ENCODE data around the gene GPR137B.

The GPR137B gene

DNA sequence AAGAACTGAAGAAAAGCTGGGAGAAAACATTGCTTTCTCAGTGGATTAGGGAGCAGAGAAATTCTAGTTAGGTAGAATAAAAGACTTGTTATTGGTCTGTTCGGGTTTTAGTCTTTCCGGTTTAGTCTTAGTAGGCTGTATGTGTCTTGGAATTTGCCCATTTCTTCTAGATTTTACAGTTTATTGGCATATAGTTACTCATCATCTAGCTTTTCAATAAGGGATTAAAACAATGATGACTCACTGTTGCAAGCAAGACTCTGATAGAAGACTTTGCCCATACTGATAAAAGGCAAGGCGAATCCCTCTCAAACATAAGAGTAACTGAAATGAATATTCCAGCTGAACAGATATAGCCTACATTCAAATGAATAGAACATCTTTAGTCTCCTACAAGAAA, 62.3 kb downstream of the GPR137B start:
- no peak for DNase-seq

DNA sequence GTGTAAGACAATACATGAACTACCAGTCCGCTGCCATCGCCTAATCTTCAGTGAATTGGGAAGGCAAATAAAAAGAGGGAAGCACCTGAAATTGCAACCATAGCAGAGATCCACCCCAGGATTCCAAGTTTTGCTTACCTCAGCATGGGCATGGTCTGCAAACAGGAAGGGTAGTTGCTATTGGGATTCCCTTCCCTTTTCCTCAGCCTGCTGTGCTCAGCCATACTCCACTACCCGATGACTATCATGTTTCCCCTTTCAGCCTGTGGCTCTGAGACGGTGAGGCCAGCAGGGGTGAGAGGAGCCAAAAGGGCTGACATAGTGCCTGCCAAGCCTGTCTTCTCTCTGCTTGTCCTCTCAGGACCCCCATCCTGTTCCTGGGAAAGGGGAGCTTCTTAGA, 64.2 kb downstream of the GPR137B start:
- DNase-seq = no peak

DNA sequence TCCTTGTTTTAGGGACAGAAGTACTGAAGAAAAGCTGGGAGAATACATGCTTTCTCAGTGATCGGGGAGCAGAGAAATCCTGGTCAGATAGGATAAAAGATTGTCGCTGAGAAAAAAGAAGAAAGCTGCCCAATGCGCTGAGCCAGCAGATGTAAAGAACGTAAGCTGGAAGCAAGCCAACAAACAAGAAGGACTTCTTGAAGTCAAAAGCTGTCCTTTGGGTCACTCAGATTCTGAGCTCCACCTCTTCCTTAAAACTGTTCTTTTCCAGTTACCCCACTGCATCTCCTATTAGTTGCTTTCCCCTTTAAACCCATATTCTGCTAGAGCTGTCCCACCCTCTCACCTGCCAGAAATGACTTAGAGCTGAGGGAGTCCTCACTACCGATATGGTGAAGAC, 64.8 kb downstream of the GPR137B start:
- DNase-seq = no peak

DNA sequence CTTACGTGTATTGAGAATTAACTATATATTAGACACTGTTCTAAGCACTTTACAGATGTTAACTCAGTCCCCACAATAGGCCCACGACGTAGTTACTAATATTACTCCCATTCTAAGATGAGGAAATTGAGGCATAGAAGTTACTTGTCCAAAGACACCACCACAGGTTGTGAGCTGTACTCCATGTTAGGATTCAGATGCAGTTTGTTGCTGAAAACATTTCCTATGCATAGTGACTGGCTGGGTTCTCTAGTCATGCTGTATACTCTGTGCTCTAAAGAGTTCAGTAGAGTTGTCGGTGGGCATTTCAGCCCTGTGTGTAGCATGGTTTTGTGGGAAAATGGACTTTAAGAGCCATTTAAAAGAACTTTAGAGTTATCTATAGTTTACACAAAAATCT, 65.2 kb downstream of the GPR137B start:
- no peak for DNase-seq

DNA sequence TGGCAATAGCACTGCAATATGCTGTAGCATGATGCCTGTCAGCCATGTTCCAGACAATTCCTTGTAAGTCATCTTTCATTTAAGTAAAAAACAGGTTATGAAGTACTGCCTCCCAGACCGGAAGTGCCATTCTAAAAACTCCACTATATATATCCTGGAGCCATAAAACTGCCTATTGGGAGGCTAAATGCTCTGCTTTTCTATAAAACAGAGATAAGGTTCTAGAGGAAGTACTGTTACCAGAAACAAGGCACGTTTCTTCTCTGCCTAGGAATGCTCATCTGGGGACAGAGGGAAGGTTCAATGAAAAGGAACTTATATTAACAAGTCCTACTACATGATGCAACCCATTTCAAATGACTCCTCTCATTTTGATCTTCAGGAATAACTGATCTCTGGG, 66.8 kb downstream of the GPR137B start:
- DNase-seq = no peak

DNA sequence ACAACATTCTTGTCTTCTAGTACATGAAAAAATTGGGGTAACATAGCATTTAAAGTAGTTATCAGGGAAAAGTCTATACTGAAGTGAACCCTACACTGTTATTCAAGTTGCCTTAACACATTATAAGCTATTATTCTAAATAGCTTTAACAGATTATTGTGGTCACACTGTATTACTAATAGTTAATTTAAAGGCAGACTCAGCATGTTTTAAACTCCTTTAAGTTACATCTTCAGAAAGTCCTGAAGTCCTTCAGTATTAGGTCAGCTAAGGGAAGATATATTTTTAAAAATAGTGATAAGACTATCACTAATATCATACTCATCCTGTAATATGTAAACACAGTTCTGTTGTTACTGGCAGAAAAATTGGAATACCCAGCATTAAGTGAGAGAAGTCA, 67.4 kb downstream of the GPR137B start:
- no peak for DNase-seq

DNA sequence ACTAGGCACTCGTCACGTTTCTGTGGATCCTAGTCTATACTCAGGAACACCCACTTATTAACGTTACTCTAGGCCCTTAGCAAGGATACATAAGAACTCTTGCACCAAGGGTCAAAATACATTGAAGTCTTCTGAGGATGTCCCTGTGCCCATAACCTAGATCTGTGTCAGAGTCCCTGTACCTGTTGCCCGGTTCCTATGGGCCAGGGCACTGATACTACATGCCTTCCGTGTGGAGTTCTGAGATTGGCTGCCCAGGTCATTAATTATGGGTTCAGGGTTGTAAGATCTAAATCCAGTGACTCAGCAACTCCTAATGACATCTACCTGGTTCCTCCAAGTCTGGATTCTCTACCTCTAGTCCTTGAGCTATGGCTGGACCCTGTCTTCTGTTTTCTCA, 69.5 kb downstream of the GPR137B start:
- no peak for DNase-seq

DNA sequence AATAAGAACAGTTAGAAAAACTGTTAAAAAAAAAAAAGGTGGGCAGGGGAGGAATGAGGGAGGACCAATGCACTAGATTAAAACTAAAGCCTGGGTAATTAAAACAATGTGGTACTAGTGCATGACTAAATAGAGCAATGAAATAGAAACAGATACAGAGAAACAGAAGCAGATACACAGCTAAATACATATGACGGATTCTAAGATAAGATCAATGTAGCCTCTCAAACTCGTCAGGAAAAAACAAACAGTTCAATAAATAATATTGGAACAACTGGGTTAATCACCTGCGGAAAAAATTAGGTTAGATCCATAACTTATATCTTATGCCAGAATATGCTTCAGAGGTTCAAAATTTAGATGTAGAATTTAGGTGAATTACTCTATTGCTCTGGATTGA, 71.2 kb downstream of the GPR137B start:
- DNase-seq = no peak

DNA sequence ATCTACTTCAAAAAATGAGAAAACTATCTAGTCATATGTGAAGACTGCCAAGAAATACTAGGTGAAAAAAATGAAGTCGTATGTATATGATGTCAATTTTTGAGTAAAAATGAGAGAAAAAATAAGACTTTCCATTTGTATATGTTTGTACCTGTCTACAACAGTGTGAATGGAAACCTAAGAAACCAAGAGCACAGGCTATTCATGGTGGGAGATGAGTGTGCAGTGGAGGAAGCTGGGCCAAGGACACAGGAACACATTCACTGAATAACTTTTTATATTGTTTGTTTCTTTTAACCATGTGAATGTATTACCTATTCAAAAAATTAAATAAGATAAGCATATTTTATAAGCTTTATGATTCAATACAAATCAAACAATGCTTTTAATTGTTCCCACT, 72.4 kb downstream of the GPR137B start:
- DNase-seq = no peak

DNA sequence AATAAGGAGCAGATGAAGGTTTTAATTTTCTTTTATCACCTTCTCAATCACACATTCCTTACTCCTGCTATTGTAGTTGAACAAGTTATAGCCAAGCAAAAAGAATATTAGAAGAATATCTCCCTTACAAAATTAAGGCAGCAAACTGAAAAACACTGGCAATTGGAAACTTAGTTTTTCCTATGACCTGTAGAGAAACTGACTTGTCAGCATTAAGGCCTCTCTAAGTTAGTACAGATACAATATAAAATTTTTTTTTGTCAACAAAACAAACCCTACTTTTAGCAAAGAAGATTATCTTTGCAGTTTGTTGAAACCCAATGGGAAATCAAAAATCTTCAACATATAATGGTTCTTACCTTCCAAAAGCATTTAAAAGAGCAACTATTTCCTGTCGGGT, 78.1 kb downstream of the GPR137B start:
- DNase-seq = no peak

DNA sequence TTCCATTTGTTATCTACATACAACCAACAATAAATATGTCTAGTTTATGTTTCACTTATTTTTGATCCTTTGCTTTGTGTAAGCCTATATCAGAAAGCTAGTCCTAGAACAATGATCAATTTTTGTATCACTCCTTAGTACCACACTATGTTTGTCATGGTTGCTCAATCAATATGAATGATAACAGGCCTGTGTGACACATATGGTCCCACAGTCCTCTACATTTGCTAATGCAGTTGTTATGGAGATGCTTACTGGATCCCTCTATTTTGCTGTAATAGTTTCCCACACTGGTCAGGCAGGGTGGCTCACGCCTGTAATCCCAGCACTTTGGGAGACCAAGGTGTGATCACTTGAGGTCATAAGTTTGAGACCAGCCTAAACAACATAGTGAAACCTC, 80.3 kb downstream of the GPR137B start:
- no peak for DNase-seq

DNA sequence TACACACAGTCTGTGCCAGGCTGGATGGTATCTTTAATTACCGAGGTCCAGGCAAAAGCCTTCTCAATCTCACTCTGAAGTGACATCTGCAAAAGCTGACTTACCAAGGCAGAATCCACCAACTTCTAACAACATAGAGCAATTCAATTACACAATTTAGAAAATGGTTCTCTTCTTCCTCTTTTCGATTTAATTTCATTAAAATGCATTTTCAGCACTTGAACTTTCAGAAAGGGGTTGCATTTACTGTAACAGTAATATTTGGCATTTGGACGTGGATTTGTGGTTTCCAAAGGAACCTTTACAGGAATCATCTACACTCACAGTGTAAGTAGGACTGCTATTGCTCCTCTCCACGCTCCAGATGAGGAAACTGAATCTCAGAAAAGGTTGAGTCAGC, 86.1 kb downstream of the GPR137B start:
- DNase-seq = peak; percentile 6

DNA sequence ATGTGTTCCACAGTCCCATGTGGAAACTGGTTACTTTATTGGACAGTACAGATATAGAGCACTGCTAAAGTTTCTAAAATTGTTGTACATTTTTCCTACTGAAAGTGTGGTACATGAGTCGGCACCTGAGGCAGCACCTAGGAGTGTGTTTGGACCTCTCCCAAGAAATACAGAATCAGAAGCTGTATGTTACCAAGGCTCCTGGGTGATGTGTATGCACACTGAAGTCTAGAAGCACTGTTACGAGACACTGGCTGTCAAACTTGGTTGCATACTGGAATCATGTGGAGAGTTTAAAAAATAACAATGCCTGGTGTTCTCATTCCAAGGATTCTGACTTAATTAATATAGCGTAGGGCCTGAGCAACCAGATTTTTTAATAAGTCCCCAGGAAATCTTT, 92.8 kb downstream of the GPR137B start:
- no peak for DNase-seq

DNA sequence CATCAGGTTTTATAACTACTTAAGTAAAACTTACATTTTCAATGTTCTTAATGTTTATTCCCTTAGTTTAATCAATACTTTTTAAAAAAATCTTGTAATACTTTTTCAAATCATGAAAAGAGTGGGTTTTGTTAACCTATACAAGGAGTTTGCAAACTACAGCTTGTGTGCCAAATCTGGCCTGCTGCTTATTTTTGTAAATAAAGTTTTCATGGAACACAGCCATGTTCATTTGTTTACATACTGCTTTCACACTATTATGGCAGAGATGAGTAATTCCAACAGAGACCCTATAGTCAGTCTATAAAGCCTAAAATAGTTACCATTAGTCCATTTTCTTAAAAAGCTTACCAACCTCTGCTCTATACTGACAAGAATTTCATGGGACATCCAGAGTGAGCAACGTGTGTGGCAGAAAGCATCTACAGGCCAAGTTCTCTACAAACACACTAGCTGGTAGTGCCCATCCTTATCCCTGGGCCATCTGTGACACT, 96.8 kb downstream of the GPR137B start:
- no peak for DNase-seq

DNA sequence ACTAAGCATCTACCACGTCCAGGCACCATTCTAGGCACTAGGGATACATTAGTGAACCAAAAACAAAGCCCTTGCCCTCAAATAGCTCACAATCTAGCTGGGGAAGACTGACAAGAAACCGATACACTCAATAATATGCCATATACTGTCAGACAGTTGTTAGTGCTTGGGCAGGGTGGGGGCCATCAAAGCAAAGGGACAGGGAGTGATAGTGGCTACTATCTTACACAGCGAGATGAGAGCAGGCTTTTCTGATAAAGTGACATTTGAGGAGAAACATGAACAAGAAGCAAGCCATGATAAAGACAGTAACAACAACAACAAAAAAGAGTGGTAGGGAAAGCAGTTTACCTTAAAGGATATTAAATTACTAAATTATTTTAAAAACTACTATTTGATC, 98.3 kb downstream of the GPR137B start:
- DNase-seq = no peak

DNA sequence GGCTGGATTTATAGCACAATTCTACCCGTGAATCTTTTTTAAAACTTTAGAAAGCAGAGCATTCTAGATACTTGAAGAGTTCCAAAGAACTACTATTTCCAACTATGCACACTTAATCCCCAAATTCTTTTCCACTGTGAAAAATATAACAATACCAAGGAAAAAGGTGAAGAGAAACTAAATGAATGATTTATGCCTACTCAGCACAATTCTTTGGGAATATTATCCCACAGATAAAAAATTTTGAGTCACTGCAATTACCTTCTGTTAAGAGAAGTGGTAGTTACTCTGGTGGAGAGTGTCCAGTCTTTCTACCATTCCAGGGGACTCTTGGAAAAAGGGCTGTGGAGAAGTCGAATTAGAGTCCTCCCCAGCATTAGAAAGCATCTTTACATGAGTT, 100.2 kb downstream of the GPR137B start:
- no peak for DNase-seq

DNA sequence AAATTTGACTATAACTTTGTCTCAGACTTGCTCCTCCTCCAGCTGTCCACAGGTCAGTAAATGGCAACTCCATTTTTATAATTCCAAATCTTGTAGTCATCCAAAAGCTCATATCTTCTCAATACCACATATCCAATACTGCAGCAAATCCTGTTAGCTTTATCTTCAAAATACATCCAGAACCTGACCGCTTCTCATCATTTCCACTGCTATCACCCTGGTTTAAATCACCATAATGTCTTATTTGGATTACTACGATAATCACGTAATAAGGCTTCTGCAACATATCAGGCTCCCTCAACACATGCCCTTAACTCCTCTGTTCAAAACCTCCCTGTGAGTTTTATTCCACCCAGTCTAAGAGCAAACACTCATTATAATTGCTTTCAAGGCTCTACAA, 104.9 kb downstream of the GPR137B start:
- DNase-seq = no peak

DNA sequence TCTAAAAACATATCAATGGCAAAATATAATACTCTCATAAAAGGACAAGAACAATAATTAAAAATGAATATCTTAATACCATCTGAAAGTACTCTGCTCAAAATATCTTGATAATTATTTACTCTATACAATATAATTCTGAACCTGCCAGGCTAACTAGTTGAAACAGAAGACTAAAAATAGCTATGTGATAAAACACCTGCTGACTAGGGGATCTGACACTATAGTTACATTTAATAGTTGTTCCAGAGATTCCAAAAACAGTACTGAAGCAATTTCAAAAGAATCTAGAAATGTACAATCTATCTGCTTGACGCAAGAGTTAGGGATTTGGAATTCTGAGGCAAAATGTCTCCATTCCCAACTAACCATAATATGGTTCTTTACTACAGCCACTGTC, 109.2 kb downstream of the GPR137B start:
- DNase-seq = no peak

DNA sequence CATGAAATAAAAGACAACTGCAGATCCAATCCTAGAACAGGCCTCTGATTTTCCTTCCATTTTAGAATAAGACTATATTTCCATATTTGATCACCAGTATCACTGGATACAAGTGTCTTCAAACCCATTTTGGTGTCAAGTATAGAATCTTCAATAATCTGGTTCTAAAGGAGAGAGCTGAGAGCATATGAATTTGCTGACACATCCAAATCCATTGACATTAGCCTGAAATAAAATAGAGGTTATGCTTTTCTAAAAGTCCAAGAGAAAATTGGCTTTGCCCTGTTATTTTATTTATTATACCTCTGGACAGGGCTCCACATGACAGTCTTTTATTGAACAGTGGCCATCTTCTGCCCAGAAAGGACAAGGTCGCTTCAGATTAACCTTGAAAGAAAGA, 110.8 kb downstream of the GPR137B start:
- no peak for DNase-seq

DNA sequence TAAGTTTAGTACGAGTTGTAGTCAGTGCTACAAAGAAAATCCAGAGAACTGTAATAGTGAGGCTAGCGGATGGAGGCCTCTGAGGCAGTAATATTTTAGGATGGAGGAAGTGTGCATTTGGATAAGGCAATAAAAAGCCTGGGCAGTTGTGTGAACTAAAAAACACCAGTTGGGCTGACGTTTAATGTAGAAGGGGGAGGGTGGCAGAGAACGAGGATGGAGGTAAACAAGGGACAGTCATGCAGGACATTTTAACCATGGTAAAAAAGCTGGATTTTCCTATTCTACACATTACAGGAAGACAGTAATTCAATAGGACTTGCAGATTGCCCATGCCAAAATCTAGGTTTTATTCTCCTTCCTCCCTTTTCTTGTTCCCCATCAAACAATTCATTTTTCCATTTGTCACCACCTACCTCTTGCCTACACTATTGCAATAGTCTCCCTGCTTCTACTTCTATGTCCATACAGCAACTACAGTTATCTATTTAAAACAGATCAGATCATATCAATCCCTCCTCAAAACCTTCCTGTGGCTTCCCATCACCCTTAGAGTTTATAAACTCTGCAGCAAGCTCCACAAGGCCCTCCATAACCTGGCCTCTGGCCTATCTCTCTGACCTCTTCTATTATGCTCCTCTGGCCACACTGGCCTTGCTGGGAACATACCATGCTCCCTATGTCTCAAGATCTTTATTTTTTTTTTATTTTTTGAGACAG, 111.7 kb downstream of the GPR137B start:
- DNase-seq = no peak

DNA sequence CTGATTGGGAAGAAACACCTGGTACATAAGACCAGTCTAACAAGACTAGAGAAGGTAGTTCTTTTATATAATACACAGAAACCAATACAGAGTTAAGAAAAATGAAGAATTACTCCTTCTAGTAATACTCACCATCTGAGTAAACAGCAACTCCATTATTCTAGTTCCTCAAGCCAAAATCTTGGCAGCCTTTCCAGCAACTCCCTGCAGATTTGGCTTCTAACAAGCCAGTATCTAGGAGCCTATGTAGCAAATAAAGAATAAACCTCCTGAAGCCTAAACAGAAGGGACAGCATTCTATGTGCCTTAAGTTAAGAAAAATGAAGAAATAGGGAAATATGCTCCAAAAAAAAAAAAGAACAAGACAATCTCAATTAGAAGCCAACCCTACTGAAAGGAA, 114.9 kb downstream of the GPR137B start:
- DNase-seq = no peak

DNA sequence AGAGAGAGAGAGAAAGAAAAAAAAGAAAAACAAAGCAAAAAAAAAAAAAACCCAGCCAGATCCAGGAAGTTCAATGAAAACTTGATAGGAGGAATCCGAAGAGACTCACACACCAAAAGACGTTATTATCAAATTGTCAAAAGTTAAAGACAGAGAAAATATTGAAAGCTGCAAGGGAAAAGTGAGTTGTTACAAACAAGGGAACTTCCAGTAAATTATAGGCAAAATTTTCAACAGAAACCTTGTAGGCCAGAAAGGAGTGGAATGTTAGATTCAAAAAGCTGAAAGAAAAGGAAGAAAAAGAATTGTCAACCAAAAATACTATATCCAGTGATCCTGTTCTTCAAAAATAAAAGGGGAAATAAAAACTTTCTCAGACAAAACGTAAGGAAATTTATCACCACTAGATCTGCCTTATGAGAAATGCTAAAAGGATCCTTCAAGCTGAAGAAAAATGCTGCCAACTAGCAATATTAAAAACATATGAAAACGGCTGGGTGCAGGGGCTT, 115.8 kb downstream of the GPR137B start:
- DNase-seq = no peak

All from GF-D8 (cell line).